ENCODE results near the gene BTBD9. TPM values are rescaled to one million over a fixed set of nuclear protein-coding genes. Genes with fewer than 3 reads are reported as not detected.
A peak's percentile ranks its signal among the peaks of the same experiment; 100 is the strongest.

The BTBD9 gene
- total and polyA plus RNA-seq, 2 of the 13 experiments (the other 11 are each of a cell fraction or from before 2014, with no cell fraction given), result 1.2 to 3.0 TPM

- Histone ChIP-seq H3K4me3 (replicated peaks in 1 of 3; ENCODE audit: insufficient read depth in 1 of 3, low read depth in 2 of 3, low read length in 3 of 3) (no peak overlapping the region), H3K36me3 (replicated peaks in 1 of 2; ENCODE audit: control insufficient read depth in 1 of 2, insufficient read depth in 2 of 2, low read length in 2 of 2) (no peaks in the 10 kb centered on the region), H4K20me1 (ENCODE audit: insufficient read depth, low read length) (no peaks in the 10 kb centered on the region), H3K9ac (ENCODE audit: insufficient read depth, low read depth, low read length) (no peak overlapping the region), H3K27me3 (ENCODE audit: control insufficient read depth in 1 of 2, insufficient read depth in 2 of 2, low read length in 2 of 2) (no peaks in the 10 kb centered on the region), H3K9me3 (ENCODE audit: low read length) (no peaks in the 10 kb centered on the region), H3K79me2 (ENCODE audit: insufficient read depth, low read length) (no peaks in the 10 kb centered on the region), H2AFZ (ENCODE audit: low read length) (no peak overlapping the region), H3K4me2 (ENCODE audit: low read depth, low read length) (peak overlapping the region; percentile 30), H3K27ac (ENCODE audit: extremely low read length, insufficient read depth, low read length) (peak overlapping the region; percentile 5), H3K4me1 (ENCODE audit: insufficient read depth, low read length) (peaks cover 19% of the 10 kb centered on the region)
- TF ChIP-seq ATRX (CRISPR knock-in tag; IDR thresholded peaks at IDR 0.05; ENCODE audit: borderline replicate concordance), result no peak
- TF ChIP-seq, protein P1, sequence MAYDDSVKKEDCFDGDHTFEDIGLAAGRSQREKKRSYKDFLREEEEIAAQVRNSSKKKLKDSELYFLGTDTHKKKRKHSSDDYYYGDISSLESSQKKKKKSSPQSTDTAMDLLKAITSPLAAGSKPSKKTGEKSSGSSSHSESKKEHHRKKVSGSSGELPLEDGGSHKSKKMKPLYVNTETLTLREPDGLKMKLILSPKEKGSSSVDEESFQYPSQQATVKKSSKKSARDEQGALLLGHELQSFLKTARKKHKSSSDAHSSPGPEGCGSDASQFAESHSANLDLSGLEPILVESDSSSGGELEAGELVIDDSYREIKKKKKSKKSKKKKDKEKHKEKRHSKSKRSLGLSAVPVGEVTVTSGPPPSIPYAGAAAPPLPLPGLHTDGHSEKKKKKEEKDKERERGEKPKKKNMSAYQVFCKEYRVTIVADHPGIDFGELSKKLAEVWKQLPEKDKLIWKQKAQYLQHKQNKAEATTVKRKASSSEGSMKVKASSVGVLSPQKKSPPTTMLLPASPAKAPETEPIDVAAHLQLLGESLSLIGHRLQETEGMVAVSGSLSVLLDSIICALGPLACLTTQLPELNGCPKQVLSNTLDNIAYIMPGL (CRISPR knock-in tag; IDR thresholded peaks at IDR 0.05; ENCODE audit: borderline replicate concordance in 1 of 2, low read depth in 1 of 2), result no peak
- no peak for TF ChIP-seq SOX13 (IDR thresholded peaks at IDR 0.05)
- peak in 1 of 2 experiments; percentile 47; a peak in 2 of 4 replicates for TF ChIP-seq SOX13 (CRISPR knock-in tag; conservative IDR thresholded peaks at IDR 0.05 in 1 of 2, IDR thresholded peaks at IDR 0.05 in 1 of 2)
- no peak for TF ChIP-seq IRF2 (CRISPR knock-in tag; IDR thresholded peaks at IDR 0.05)
- peak; percentile 76 for TF ChIP-seq LCORL (IDR thresholded peaks at IDR 0.05)
- TF ChIP-seq LCORL (CRISPR knock-in tag; IDR thresholded peaks at IDR 0.05), result no peak
- TF ChIP-seq RFXANK (CRISPR knock-in tag; IDR thresholded peaks at IDR 0.05), result no peak
- TF ChIP-seq TEAD3 (CRISPR knock-in tag; optimal IDR thresholded peaks at IDR 0.05; ENCODE audit: borderline replicate concordance), result peak; percentile 12
- intact Hi-C loops (cut with micrococcal nuclease; ENCODE audit: unreplicated experiment), result no loop called here
- 5% methylated on average over 2 of the region's 2 CpGs for WGBS (ENCODE audit: low lambda C conversion rate)
- ChIA-PET POLR2A (no interaction called here), CTCF (ENCODE audit: low intra/inter-chr PET ratio, low total read pairs) (no interaction called here)
- no peak for FAIRE-seq
- BruUV-seq (replicated peaks), result no TSS peak
- peak; percentile 35 for DNase-seq (ENCODE audit: low spot score)
- in situ Hi-C loops (cut with HindIII; ENCODE audit: extremely low pct_ligation_motif_present, low pct_unique_long_range_greater_than_20kb), result no loop called here
- ATAC-seq, result peak; percentile 62
Measured at GRCh38 chr6:38404355-38404754, 235.4 kb downstream of the BTBD9 start.
